ENCODE data around the gene BCL7A.

The BCL7A gene

GRCh38 chr12:122079532-122080081, 57.9 kb downstream of the BCL7A start:
- DNase-seq: no peak

- DNase-seq: peak; percentile 49 to 53
Measured at GRCh38 chr12:122080149-122081082, 58.7 kb downstream of the BCL7A start.

- DNase-seq: peak; percentile 55 to 61
Measured at GRCh38 chr12:122081083-122081696, 59.5 kb downstream of the BCL7A start.

GRCh38 chr12:122081697-122082221, 60.1 kb downstream of the BCL7A start:
- peak in 1 of 2 experiments; percentile 42 for DNase-seq

GRCh38 chr12:122082621-122083356, 61.1 kb downstream of the BCL7A start:
- peak in 1 of 2 experiments; percentile 46 for DNase-seq

- no peak for DNase-seq
Measured at GRCh38 chr12:122084857-122085405, 63.2 kb downstream of the BCL7A start.

- DNase-seq: no peak
Measured at GRCh38 chr12:122085591-122085990, 63.9 kb downstream of the BCL7A start.

- DNase-seq: no peak
Measured at GRCh38 chr12:122086116-122086515, 64.4 kb downstream of the BCL7A start.

- DNase-seq: no peak
Measured at GRCh38 chr12:122086641-122087285, 65.1 kb downstream of the BCL7A start.

GRCh38 chr12:122087431-122088178, 65.9 kb downstream of the BCL7A start:
- DNase-seq: no peak

GRCh38 chr12:122088179-122088810, 66.6 kb downstream of the BCL7A start:
- no peak for DNase-seq

GRCh38 chr12:122089077-122089476, 67.4 kb downstream of the BCL7A start:
- no peak for DNase-seq

GRCh38 chr12:122090759-122091515, 69.3 kb downstream of the BCL7A start:
- no peak for DNase-seq

GRCh38 chr12:122093098-122093883, 71.6 kb downstream of the BCL7A start:
- no peak for DNase-seq

GRCh38 chr12:122094137-122094734, 72.6 kb downstream of the BCL7A start:
- DNase-seq: no peak

GRCh38 chr12:122094735-122095631, 73.3 kb downstream of the BCL7A start:
- DNase-seq: no peak

GRCh38 chr12:122096014-122096413, 74.3 kb downstream of the BCL7A start:
- DNase-seq: no peak
